Measurements from ENCODE around the gene UBE2D3. TPM values are rescaled to one million over a fixed set of nuclear protein-coding genes. Genes with fewer than 3 reads are reported as not detected.

Gene UBE2D3
- total RNA-seq, 1 donor from 2014 or later, result 347 TPM

- no peaks in the 10 kb centered on the region for H3K36me3 ChIP-seq
- TF ChIP-seq POLR2AphosphoS5 (IDR thresholded peaks at IDR 0.05; ENCODE audit: insufficient read depth in 1 of 2, low read depth in 1 of 2) (no peak), POLR2A (IDR thresholded peaks at IDR 0.05) (no peak), CTCF (IDR thresholded peaks at IDR 0.05) (no peak)
- DNase-seq (ENCODE audit: extremely low spot score in 2 of 2), result no peak
- peak overlapping the region; percentile 79 to 88 for H3K4me3 ChIP-seq
- H3K4me1 ChIP-seq, result peaks cover 52% of the 10 kb centered on the region
- no peaks in the 10 kb centered on the region for H3K9me3 ChIP-seq
- intact Hi-C loops (cut with DNase I), result loop anchor here (2.0 to 10.0 kb wide), 3 partner anchors 43 to 251 kb away; partner anchors contain the start of genes CISD2, MANBA and SLC9B2
- H3K27ac ChIP-seq, result peak overlapping the region; percentile 100
- H3K27me3 ChIP-seq, result no peaks in the 10 kb centered on the region
Measured at GRCh38 chr4:102826105-102826889, 1.1 kb downstream of the UBE2D3 start.

GRCh38 chr4:102825261-102826091, 1.9 kb downstream of the UBE2D3 start:
- Histone ChIP-seq H3K9me3 (no peaks in the 10 kb centered on the region), H3K36me3 (no peaks in the 10 kb centered on the region), H3K27ac (peak overlapping the region; percentile 100), H3K27me3 (no peaks in the 10 kb centered on the region), H3K4me1 (peaks cover 60% of the 10 kb centered on the region), H3K4me3 (peak overlapping the region; percentile 79 to 88)
- intact Hi-C loops (cut with DNase I), result loop anchor here (2.0 to 10.0 kb wide), 3 partner anchors 43 to 252 kb away; partner anchors contain the start of genes CISD2, MANBA and SLC9B2
- DNase-seq (ENCODE audit: extremely low spot score in 2 of 2), result no peak
- peak; percentile 46 to 81 for TF ChIP-seq POLR2AphosphoS5 (IDR thresholded peaks at IDR 0.05; ENCODE audit: insufficient read depth in 1 of 2, low read depth in 1 of 2)
- TF ChIP-seq CTCF (IDR thresholded peaks at IDR 0.05), result no peak
- TF ChIP-seq POLR2A (IDR thresholded peaks at IDR 0.05), result no peak

- H3K4me1 ChIP-seq, result peaks cover 66% of the 10 kb centered on the region
- H3K27ac ChIP-seq, result peak overlapping the region; percentile 100
- no peak for DNase-seq (ENCODE audit: extremely low spot score in 2 of 2)
- H3K27me3 ChIP-seq, result no peaks in the 10 kb centered on the region
- intact Hi-C loops (cut with DNase I), result loop anchor here (10.0 kb wide), 1 partner anchor 60 kb away; the partner anchor contains the start of gene MANBA
- no peaks in the 10 kb centered on the region for H3K36me3 ChIP-seq
- peak overlapping the region; percentile 79 to 88 for H3K4me3 ChIP-seq
- TF ChIP-seq POLR2AphosphoS5 (IDR thresholded peaks at IDR 0.05; ENCODE audit: insufficient read depth in 1 of 2, low read depth in 1 of 2), result no peak
- no peak for TF ChIP-seq CTCF (IDR thresholded peaks at IDR 0.05)
- no peak for TF ChIP-seq POLR2A (IDR thresholded peaks at IDR 0.05)
- H3K9me3 ChIP-seq, result no peaks in the 10 kb centered on the region
Measured at GRCh38 chr4:102824398-102824797, 3.0 kb downstream of the UBE2D3 start.

GRCh38 chr4:102823897-102824296, 3.5 kb downstream of the UBE2D3 start:
- DNase-seq (ENCODE audit: extremely low spot score in 2 of 2), result no peak
- H3K36me3 ChIP-seq, result no peaks in the 10 kb centered on the region
- intact Hi-C loops (cut with DNase I), result loop anchor here (10.0 kb wide), 1 partner anchor 59 kb away; the partner anchor contains the start of gene MANBA
- H3K27me3 ChIP-seq, result no peaks in the 10 kb centered on the region
- H3K9me3 ChIP-seq, result no peaks in the 10 kb centered on the region
- peak overlapping the region; percentile 100 for H3K27ac ChIP-seq
- H3K4me1 ChIP-seq, result peaks cover 66% of the 10 kb centered on the region
- peak overlapping the region; percentile 79 to 88 for H3K4me3 ChIP-seq
- TF ChIP-seq POLR2AphosphoS5 (IDR thresholded peaks at IDR 0.05; ENCODE audit: insufficient read depth in 1 of 2, low read depth in 1 of 2), result no peak
- TF ChIP-seq POLR2A (IDR thresholded peaks at IDR 0.05), result no peak
- TF ChIP-seq CTCF (IDR thresholded peaks at IDR 0.05), result no peak

Data from vagina (tissue), 2 donors.